ENCODE results near the gene KCNMB1.

- TF ChIP-seq CTCF (IDR thresholded peaks at IDR 0.05; ENCODE audit: insufficient read depth, low read length) (no peak), POLR2AphosphoS5 (IDR thresholded peaks at IDR 0.05; ENCODE audit: low read depth) (no peak)
These were observed 354 bp upstream of the KCNMB1 start for GRCh38 chr5:170389550-170389892.
